ENCODE measurements around the gene KLHDC3.
"Not testable (repeated sequence)": the region's sequence is repeated elsewhere in the genome, so short reads cannot be mapped to it uniquely, and the experiment has no call there.

KLHDC3 gene

DNA sequence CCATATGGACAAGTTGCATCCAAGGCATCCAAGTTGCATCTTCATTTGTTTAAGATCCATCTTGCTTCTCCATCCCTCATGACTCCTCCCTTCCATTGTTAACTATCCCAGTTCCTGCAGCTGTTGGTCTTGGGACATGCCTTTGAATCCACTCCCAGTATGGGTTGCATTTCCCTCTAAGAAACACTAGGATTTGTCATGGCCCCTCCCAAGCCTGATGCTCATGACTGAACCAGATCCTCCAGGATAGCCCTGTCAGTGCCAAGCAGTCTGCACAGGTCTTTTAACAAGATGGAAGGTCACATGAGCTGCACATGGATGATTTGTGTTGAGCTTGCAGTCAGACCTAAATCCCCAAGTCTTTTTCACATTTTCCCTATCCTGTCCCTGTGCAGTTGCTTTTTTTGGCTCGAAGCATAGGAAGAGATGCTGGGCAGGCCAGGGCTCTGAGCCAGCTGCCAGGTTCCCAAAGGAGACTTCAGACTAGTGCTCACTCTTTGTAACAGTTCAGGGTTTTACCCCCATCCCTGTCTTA is 25.5 kb upstream of the KLHDC3 start:
- DNase-seq: no peak

DNA sequence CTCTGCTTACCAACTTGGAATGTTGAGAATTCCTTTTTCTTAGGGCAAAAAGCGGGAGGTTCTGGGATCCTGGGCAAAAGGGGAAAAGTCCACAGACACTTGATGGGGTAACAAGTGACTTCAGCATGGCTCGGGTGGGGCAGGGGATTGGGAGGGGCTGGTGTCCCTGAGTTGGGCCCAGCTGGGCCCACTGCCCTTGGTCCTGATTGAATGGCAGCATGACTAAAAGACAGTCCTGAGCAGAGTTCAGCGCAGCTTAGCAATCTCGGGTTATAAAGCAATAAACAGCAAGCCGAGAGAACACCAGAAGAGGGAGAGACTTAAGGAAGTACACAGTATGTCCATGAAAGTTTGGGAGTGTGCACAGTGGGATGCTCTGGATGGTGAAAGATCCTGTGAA is 24.1 kb upstream of the KLHDC3 start:
- no peak for DNase-seq

DNA sequence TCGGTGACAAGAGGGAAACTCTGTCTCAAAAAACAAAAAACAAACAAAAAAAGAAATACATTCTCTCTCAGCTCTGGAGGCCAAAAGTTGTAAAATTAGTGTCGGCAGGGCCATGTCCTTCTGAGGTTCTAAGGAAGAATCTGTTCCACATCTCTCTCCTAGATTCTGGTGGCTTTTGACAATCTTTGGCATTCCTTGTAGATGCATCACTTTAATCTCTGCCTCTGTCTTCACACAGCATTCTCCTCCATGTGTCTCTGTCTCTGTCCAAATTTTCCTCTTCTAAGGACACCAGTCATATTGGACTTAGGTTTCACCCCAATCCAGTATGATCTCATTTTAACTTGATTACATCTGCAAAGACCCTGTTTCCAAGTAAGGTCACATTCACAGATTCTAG is 20.6 kb upstream of the KLHDC3 start:
- DNase-seq: no peak

DNA sequence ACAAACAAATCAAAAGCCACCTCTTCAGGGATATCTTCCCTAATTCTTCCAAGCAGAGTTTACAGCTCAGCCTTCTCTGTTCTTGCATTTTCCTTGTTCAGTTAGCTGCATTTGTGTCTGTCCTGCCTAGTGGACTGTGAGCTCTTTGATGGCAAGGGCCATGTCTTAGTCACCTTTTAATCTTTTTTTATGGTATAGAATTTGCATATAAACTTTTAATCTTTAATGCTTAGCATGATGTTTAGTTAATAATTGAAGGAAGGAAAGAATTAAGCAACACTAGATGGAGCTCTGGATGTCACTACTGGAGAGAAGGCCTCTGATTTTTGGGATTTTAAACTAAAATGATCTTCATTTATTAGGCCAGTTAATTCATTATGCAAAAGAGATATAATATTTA is 17.5 kb upstream of the KLHDC3 start:
- DNase-seq: no peak

DNA sequence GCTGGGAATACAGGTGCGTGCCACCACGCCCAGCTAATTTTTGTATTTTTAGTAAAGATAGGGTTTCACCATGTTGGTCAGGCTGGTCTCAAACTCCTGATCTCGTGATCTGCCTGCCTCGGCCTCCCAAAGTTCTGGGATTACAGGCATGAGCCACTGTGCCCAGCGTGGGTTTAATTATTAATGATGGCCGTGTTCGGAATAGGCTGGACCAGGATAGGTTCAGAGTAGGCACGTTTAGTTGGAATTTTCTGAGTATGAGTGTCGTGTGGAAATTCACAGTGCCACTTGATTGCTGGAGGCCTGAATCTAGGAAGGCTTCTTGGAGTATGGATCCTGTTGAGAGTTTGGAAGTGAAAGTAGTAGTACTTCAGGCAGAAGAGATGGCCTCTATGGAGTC is 15.8 kb upstream of the KLHDC3 start:
- DNase-seq: not testable (repeated sequence)

DNA sequence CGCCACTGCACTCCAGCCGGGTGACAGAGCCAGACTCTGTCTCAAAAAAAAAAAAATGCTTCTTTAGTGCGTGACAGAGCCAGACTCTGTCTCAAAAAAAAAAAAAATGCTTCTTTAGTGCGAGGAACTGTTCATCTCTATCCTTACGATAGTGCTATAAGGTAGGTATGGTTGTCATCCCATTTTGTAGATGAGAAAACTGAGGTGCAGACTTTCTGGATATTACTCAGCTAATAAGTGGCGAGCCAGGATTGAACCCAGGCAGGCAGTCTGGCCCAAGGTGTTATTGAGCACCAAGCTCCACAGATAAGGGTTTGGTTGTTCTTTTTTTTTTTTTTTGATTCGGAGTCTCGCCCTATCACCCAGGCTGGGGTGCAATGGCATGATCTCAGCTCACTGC is 12.2 kb upstream of the KLHDC3 start:
- no peak for DNase-seq

DNA sequence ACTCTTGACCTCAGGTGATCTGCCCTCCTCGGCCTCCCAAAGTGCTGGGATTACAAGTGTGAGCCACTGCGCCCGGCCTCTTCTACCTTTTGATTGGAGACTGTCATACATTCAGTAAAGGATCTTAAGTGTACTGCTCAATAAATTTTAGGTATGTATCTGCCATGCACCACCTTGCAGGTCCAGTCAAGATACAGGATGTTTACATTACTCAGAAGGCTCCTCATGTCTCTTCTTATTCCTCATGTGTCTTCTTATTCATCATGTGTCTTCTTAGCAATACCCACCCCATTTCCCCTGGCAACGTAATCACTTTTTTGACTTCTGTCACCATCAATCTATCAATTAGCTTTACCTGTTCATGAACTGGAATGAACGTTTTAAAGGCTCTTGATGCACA is 8.2 kb upstream of the KLHDC3 start:
- DNase-seq: no peak

DNA sequence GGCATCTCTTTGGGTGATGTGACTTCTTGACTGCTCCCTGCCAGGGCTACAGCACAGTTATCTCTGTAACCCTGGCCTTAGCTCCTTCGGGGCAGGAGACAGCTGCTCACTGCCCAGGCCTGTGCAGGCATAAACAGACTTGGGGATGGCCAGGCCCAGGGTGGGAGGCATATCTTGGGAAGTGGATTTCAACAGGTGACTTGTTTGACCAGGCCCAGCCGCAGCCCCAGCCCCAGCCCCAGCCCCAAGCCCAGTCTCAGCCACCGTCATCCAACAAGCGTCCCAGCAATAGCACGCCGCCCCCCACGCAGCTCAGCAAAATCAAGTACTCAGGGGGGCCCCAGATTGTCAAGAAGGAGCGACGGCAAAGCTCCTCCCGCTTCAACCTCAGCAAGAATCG is 7.8 kb upstream of the KLHDC3 start:
- no peak for DNase-seq

DNA sequence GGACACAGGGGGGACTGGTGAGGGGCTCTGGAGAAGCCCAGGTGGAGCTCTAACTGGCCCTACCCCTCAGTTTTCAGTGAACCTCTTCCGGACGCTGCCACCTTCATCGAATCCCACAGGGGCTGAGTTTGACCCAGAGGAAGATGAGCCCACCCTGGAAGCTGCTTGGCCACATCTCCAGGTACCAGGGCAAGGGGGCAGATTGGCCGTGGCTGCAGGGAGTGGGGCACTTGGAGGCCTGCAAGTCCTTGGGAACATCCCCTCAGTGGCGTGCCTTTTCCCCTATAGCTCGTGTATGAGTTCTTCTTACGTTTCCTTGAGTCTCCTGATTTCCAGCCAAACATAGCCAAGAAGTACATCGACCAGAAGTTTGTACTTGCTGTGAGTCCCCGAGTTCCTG is 6.9 kb upstream of the KLHDC3 start:
- DNase-seq: no peak

DNA sequence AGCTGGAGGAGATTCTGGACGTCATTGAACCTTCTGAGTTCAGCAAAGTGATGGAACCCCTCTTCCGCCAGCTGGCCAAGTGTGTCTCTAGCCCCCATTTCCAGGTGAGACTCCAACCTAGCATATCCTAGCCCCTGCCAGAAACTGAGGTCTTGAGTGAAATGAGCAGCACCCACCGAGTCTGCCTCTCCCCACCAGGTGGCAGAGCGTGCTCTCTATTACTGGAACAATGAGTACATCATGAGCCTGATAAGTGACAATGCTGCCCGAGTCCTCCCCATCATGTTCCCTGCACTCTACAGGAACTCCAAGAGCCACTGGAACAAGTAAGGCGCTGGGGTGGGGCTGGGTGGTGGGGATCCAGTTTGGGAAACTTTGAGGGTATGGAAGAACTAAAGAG is 4.9 kb upstream of the KLHDC3 start:
- DNase-seq: peak; percentile 46

DNA sequence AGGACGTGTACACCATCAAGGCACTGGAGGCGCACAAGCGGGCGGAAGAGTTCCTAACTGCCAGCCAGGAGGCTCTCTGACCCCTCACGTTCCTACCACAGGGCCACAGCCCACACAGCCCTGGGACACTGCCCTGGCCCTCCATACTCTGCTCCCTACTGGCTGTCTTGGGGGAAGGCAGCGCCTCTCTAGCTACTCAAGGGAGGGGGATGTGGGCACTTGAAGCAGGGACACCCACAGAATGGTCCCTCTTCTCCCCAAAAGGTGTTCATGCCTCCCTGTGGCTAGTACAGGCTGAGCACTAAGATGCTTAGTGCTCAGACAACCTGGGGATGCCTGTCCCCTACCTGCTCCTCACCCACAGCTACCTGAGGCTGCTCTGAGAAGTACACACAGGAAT is 2.8 kb upstream of the KLHDC3 start:
- no peak for DNase-seq

DNA sequence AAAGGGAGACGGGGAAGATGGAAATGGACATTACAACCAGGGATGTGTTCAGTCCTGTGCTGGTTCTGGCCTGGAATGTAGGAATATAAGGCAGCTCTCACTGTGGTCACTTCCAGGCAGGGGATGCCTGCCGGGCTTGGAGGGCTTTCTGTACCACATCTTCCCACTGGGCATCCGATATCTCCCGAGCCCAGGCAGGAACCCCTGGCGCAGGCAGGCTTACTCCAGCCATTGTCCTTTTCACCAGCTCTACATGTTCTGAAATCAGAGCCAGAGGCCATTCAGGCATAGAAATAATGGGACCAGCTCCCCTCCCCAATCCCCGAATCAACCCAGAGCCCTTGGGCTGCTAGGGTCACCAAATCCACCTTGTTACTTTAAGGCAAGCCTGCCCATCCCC is 1.7 kb upstream of the KLHDC3 start:
- no peak for DNase-seq

DNA sequence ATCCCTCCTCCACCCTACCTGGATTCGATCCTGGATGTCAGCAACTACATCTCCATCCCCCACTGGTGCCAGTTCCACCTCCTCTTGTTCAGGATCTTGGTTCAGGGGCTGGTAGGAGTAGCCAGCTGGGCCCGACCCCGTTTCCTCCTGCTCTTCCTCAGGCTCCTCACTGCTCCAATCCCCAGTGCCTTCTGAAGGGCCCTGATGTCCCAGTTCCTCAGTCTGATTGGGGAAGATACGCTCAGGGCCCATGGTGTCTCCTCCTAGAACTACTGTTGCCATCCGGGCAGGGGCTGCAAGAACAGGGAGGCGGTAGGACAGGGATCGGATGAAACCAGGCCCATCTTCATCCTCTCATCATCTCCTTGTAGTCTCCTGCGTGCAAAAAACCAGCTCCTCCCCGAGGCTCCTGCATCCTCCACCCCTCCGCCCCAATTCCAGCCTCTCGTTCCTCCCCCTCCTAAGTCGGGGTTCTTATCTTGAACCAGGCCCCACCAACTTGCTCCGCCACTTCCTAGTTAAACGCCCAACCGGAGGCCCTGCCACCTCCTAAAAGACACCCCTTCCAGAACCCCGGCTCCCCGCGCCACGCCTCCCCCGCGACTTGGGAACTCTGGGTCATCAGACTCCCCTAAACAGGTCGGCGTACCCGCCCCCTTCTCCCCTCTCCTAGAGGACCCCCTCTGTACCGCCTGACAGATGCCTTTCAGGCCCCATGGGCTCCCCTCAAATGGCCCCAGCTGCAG is 779 bp upstream of the KLHDC3 start:
- no peak for DNase-seq

DNA sequence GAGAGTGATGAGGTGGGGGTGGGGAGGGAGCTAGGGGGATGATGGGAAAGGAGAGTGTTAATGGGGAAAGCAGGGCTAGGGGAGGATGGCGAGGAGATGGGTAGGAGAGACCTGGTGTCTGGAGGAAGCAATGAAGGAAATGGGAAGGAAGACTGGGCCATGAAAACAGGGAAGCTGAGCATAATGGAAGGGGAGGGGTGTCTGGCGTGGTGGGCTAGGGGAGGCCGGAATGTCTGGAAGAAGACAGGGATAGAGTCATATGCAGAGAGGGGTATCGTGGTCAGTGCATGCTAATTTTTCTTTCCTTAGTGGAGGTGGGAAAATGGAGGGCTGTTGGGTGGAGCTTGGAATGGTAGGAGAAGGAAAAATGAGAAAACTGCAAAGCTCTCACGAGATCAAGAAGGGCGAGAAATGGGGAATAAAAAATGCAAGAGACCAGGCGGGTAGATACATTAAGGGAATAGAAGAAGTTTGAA is 423 bp downstream of the KLHDC3 start:
- DNase-seq: no peak

DNA sequence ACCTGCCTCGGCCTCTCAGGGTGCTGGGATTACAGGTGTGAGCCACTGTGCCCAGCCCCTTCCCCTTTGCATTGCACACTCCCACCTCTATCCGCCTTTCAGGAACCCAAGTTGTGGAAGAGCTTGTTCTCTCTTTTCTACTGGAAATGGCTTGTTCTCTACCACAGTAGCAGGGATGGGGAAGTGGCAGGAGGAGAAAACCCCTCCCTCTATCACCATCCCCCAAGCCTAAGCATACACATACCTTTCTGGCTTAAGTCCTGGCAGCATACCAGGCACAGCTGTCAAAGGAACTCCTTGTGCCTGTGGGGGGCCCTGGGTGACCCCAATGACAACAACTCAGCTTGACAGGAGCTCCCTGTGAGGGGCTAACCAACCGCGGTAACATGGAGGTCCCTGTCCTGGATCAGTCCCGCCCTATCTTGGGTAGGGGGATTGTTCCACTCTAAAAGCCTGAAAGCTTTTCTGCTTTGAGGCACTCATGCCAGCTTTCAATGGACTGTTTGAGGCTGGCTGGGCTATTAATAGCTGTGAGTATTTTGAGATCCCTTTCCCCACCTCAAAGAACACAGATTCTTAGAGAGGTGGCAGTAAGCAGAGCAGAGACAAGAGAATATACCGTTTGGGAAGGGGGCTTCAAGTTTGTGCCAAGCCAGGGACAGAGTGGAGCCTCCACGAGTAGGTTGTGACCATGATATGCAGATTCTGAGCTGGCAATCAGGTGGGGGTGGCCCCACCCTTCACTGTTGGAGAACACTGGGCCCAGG is 2.3 kb downstream of the KLHDC3 start:
- no peak for DNase-seq

DNA sequence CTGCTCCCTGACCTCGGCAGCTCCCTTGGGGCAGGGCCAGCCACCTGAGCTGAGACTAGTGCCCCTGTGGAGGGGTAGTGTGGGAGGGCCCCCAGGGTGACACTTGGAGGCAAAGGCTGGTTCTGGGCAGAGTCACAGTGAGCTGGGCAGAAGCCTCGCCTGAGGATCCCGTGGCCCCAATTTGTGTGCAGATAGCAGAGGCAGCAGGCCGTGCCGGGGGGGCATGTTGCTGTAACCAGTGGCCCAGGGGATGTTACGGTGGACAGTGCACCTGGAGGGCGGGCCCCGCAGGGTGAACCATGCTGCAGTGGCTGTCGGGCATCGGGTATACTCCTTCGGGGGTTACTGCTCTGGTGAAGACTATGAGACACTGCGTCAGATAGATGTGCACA is 2.9 kb downstream of the KLHDC3 start:
- DNase-seq: no peak

DNA sequence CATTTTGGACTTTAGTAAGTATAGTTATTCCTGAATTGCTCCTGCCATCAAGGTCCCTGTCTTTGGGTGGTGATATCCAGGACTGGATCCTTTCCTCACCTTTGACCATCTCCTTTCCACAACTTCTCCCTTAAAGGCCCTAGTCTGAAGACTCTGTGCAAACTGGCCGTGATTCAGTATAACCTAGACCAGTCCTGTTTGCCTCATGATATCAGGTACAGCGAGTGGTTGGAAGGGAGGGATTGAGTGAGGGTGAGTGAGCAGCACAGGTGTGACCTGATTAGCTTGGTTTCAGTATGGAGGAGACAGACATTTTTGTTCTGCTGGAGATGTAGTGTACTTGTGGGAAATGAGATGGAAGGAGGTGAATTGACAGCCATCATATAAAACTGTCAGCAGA is 5.1 kb downstream of the KLHDC3 start:
- no peak for DNase-seq

DNA sequence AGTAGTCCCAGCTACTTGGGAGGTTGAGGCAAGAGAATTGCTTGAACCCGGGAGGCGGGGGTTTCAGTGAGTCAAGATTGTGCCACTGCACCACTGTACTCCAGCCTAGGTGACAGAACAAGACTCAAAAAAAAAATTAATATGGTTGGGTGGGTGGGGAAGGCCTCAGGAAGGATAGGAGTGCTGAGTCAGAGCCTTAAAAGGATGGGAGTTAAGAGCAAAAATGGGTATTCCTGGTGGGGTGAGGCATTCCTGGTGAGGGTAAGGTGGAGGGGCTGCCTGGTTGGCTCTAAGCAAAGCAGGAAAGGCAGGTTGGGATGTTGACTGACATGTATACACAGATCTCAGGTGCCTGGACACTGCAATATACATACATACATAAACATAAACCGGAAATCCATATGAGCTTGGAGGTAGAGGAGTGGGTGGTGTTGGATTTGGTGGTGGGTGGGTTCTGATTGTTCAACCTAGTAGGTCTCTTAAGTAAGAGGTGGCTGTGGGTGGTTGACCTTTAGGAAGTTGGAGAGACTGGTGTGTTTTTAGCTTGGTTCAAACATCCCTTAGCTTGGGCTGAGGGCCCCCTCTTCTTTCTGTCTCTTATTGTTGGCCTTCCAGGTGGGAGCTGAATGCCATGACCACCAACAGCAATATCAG is 6.1 kb downstream of the KLHDC3 start:
- DNase-seq: no peak

DNA sequence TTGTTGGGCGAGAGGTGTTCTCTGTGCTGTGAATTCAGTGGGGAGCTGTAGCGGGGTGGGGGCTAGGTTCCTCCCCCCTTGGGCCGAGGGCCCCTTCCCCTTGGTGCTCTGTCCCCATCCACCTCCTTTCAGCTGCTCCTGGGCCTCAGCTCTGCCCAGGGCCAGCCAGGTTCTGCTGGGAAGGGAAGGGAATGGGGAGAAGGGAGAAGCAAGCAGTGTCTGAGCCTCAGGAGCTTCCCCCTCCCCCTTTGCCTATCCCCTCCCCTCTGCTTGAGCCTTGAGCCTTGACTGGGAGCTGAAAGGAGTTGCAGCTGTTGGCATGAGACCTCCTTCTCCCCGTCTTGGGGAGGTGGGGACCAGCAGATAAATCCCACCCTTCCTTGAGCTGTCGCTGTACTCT is 6.8 kb downstream of the KLHDC3 start:
- no peak for DNase-seq

DNA sequence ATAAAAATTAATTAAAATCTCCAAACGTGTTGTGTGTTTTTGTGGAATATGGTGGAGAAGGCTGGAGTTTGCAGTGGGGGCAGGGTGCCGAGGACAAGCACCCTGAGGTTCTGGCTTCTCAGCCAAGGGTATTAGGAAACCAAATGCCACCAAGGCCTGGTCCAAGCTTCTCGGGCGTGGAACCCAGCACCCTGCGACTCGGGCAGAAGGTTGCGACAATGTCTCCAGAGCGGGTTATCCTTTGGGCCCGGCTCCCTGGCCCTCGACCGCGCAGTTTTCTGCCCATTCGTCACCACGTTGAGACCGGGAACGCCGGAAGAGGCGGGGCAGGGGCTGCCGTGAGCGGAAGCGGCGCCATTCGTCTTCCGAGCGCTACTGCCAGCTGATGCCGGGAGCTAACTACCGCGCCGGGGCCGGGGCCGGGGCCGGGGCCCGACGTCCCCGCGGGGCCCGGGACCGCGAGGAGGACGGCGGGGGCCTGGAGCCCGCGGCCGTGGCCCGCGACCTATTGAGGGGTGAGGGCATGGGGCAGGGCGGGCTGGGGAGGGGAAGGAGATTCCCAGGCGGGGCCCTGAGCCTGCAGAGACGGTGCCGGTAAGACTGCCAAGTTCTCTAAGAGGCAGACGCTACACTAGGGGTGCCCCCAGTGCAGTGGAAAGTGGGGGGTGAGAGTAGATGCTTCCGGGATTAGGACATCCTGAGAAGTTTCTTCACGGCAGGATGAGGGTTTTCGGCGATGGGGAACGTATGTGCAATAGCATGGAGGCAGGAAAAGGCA is 7.4 kb downstream of the KLHDC3 start, which contains the start of gene RRP36:
Gene RRP36, plus strand, starts transcription at position 354 of the 778 bp plus-strand sequence. Its CDS starts 32 bp downstream, at position 386.
- peak; percentile 80 for DNase-seq

DNA sequence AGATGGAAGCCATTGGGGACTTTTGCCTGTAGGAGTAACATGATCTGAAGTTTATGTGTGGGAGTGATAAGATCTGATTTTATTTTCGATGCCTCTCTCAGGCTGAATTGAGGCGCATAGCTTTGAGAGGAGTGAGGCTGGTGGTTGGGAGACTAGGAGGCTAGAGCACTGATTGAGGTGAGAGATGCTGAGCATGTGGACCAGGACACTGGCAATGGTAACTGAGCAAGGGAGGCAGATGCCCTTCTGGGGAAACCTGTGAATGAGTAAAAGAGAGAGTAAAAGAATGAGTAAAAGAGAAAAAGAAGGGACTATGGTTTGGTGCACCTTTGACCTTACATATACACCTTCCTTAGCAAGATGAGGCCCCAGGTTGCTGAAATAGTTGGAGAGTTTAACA is 10.4 kb downstream of the KLHDC3 start:
- DNase-seq: no peak

DNA sequence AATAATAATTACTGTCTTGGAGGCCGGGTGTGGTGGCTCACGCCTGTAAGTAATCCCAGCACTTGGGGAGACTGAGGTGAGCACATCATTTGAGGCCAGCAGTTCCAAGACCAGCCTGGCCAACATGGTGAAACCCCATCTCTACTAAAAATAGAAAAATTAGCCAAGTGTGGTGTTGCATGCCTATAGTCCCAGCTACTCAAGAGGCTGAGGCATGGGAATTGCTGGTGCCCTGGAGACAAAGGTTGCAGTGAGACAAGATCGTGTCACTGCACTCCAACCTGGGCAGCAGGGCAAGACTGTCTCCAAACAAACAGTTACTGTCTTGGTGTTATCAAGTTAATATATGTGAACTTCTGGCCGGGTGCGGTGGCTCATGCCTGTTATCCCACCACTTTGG is 12.3 kb downstream of the KLHDC3 start:
- DNase-seq: no peak

DNA sequence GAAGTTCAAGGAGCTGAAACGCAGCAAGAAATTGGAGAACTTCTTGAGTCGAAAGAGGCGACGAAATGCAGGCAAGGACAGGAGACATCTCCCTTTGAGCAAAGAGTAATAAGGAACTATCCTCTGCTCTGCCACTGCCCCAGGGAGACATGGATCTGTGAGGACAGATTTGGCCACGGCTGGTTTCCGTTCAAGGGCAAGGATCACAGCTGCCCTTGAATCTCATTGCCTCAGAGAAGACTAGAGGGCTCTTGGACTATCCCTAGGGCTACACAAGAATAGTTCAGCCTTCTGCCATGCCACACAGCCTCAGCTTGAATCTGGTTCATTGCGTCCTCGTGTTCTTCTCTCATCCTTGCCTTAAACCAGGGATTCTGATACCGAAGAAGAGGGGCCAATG is 15.1 kb downstream of the KLHDC3 start:
- no peak for DNase-seq

All from CD4-positive, alpha-beta T cell treated with Interleukin-6 for 4 hours (primary cell).